H9 (cell line): ENCODE data around the gene NT5C1B. TPM values are rescaled to one million over a fixed set of nuclear protein-coding genes. Genes with fewer than 3 reads are reported as not detected.

Source experiments
- DNase-seq: peaks from one replicate; pipeline ENCODE4 v3.0.0-alpha.2; 2017
- H2AFZ ChIP-seq: one replicate; pipeline ENCODE4 v1.6.1; 2013; ENCODE audit warnings: mild to moderate bottlenecking, low read length, control low read depth, moderate library complexity
- H2AK5ac ChIP-seq: 2 replicates; pipeline ENCODE4 v1.6.1; 2013; ENCODE audit warnings: low read length, control low read depth, mixed read lengths; ENCODE audit not compliant: insufficient read length
- H2BK120ac ChIP-seq: one replicate; pipeline ENCODE4 v1.6.1; 2013; ENCODE audit warnings: low read depth, mild to moderate bottlenecking, low read length, control low read depth, inconsistent platforms; ENCODE audit not compliant: poor library complexity, severe bottlenecking
- H2BK12ac ChIP-seq: 2 replicates; pipeline ENCODE4 v1.6.1; 2013; ENCODE audit warnings: low read length, control low read depth, mixed read lengths, low read depth; ENCODE audit not compliant: insufficient read length
- H2BK15ac ChIP-seq: 2 replicates; pipeline ENCODE4 v1.6.1; 2013; ENCODE audit warnings: low read depth, low read length, control low read depth
- H2BK20ac ChIP-seq: one replicate; pipeline ENCODE4 v1.6.1; 2013; ENCODE audit warnings: low read depth, mild to moderate bottlenecking, low read length, control low read depth, inconsistent platforms; ENCODE audit not compliant: poor library complexity, severe bottlenecking
- H2BK5ac ChIP-seq: 2 replicates; pipeline ENCODE4 v1.6.1; 2013; ENCODE audit warnings: low read length, control low read depth, mixed read lengths; ENCODE audit not compliant: insufficient read length
- H3K14ac ChIP-seq: 2 replicates; pipeline ENCODE4 v1.6.1; 2013; ENCODE audit warnings: low read length, control low read depth; ENCODE audit not compliant: insufficient read depth
- H3K18ac ChIP-seq: 2 replicates; pipeline ENCODE4 v1.6.1; 2013; ENCODE audit warnings: low read depth, mild to moderate bottlenecking, mixed read lengths, low read length, control low read depth; ENCODE audit not compliant: insufficient read length
- H3K23ac ChIP-seq: 2 replicates; pipeline ENCODE4 v1.6.1; 2013; ENCODE audit warnings: low read length, control low read depth, mixed read lengths, low read depth; ENCODE audit not compliant: insufficient read length
- H3K23me2 ChIP-seq: 2 replicates; pipeline ENCODE4 v1.6.1; 2013; ENCODE audit warnings: low read depth, mild to moderate bottlenecking, mixed read lengths, low read length, control low read depth; ENCODE audit not compliant: insufficient read length, poor library complexity, severe bottlenecking
- H3K27ac ChIP-seq: 2 replicates; pipeline ENCODE4 v1.5.1; 2013; ENCODE audit warnings: low read length, control low read depth, mixed read lengths, low read depth; ENCODE audit not compliant: insufficient read length
- H3K27me3 ChIP-seq: 2 replicates; pipeline ENCODE4 v1.6.1; 2013; ENCODE audit warnings: low read length, control low read depth, inconsistent platforms; ENCODE audit not compliant: insufficient read depth
- H3K4ac ChIP-seq: 2 replicates; pipeline ENCODE4 v1.6.1; 2013; ENCODE audit warnings: low read depth, mild to moderate bottlenecking, control low read depth, inconsistent platforms, low read length, moderate library complexity
- H3K4me1 ChIP-seq: 2 replicates; pipeline ENCODE4 v1.6.1; 2013; ENCODE audit warnings: low read length, control low read depth, inconsistent platforms; ENCODE audit not compliant: insufficient read depth
- H3K4me2 ChIP-seq: 2 replicates; pipeline ENCODE4 v1.6.1; 2013; ENCODE audit warnings: low read length, control low read depth, mixed read lengths; ENCODE audit not compliant: insufficient read length, insufficient read depth
- H3K56ac ChIP-seq: 2 replicates; pipeline ENCODE4 v1.6.1; 2013; ENCODE audit warnings: low read depth, mild to moderate bottlenecking, mixed read lengths, low read length, control low read depth; ENCODE audit not compliant: insufficient read length
- H3K79me1 ChIP-seq: 2 replicates; pipeline ENCODE4 v1.6.1; 2013; ENCODE audit warnings: low read depth, mild to moderate bottlenecking, moderate library complexity, low read length, control low read depth, inconsistent platforms; ENCODE audit not compliant: insufficient read depth, poor library complexity, severe bottlenecking
- H3K79me2 ChIP-seq: 2 replicates; pipeline ENCODE4 v1.6.1; 2013; ENCODE audit warnings: low read length, control low read depth, inconsistent platforms; ENCODE audit not compliant: insufficient read depth
- H3K9ac ChIP-seq: 2 replicates; pipeline ENCODE4 v1.6.1; 2013; ENCODE audit warnings: low read length, control low read depth, mixed read lengths; ENCODE audit not compliant: insufficient read length; ENCODE audit errors: extremely low read depth
- H3K9me3 ChIP-seq: one replicate; pipeline ENCODE4 v1.6.1; 2013; ENCODE audit warnings: low read depth, low read length, inconsistent platforms; ENCODE audit not compliant: control insufficient read depth
- H3T11ph ChIP-seq: one replicate; pipeline ENCODE4 v1.6.1; 2013; ENCODE audit warnings: mild to moderate bottlenecking, low read length, control low read depth, inconsistent platforms
- H4K20me1 ChIP-seq: one replicate; pipeline ENCODE4 v1.6.1; 2013; ENCODE audit not compliant: control insufficient read depth, insufficient read length, insufficient read depth
- H4K5ac ChIP-seq: 2 replicates; pipeline ENCODE4 v1.6.1; 2013; ENCODE audit warnings: low read depth, mild to moderate bottlenecking, mixed read lengths, low read length, control low read depth; ENCODE audit not compliant: insufficient read length
- H4K8ac ChIP-seq: replicated peaks from 2 replicates; pipeline ENCODE4 v1.6.1; 2013; ENCODE audit warnings: low read length, control low read depth, mixed read lengths, low read depth; ENCODE audit not compliant: insufficient read length
- H4K91ac ChIP-seq: 2 replicates; pipeline ENCODE4 v1.6.1; 2013; ENCODE audit warnings: low read depth, mild to moderate bottlenecking, moderate library complexity, mixed read lengths, low read length, control low read depth; ENCODE audit not compliant: insufficient read length
- H3K27ac Mint-ChIP-seq, 3 experiments: 2 replicates in 2 of 3; 3 replicates in 1 of 3; pipeline ENCODE4 v1.8.0; 2020 to 2021; ENCODE audit warnings: mixed read lengths in 3 of 3, mild to moderate bottlenecking in 1 of 3, moderate library complexity in 1 of 3
- H3K27me3 Mint-ChIP-seq: 2 replicates; pipeline ENCODE4 v1.8.0; 2021; ENCODE audit warnings: low read depth, mild to moderate bottlenecking, moderate library complexity, mixed read lengths
- H3K36me3 Mint-ChIP-seq, 3 experiments: 2 replicates in 2 of 3; 3 replicates in 1 of 3; pipeline ENCODE4 v1.8.0; 2020 to 2021; ENCODE audit warnings: low read depth in 3 of 3, mixed read lengths in 3 of 3; ENCODE audit not compliant: insufficient read depth in 1 of 3
- H3K4me1 Mint-ChIP-seq, 2 experiments: 2 replicates each; pipeline ENCODE4 v1.8.0; 2020; ENCODE audit warnings: mixed read lengths in 2 of 2
- H3K4me3 Mint-ChIP-seq, 2 experiments: 2 replicates in 1 of 2; 3 replicates in 1 of 2; pipeline ENCODE4 v1.8.0; 2020 to 2021; ENCODE audit warnings: mild to moderate bottlenecking in 2 of 2, mixed read lengths in 2 of 2, moderate library complexity in 1 of 2
- H3K9me3 Mint-ChIP-seq, 2 experiments: 2 replicates in 1 of 2; 3 replicates in 1 of 2; pipeline ENCODE4 v1.8.0; 2020; ENCODE audit warnings: mild to moderate bottlenecking in 2 of 2, mixed read lengths in 2 of 2, moderate library complexity in 1 of 2
- WGBS: extraction: QIAGEN DNeasy Blood & Tissue Kit; methylation state at CpG from one replicate; pipeline ENCODE4 v1.1.7; 2013; ENCODE audit warnings: missing lambda C conversion rate, low lambda C conversion rate, mixed read lengths; ENCODE audit not compliant: insufficient read length; ENCODE audit errors: extremely low coverage; 5-methylcytosine and 5-hydroxymethylcytosine counted together
- total RNA-seq: library from RNA; stranded (reverse); gene quantifications from 2 replicates; pipeline ENCODE4 v1.2.1, GENCODE V29; 2021
- TF ChIP-seq, protein P1 (sequence below): fragments of 200-600 bp; sonication (generic); conservative IDR thresholded peaks from 3 replicates; pipeline ENCODE4 v1.8.0; 2021; ENCODE audit warnings: antibody characterized with exemption, mild to moderate bottlenecking

The NT5C1B gene
- total RNA-seq, 1 experiment from 2014 or later = not detected

GRCh38 chr2:18522484-18523146, 66.8 kb downstream of the NT5C1B start:
- H3K27me3 Mint-ChIP-seq = no peaks in the 10 kb centered on the region
- H3T11ph ChIP-seq = no peak overlapping the region

More at GRCh38 chr2:18522484-18523146, 66.8 kb downstream of the NT5C1B start:
- Histone ChIP-seq H3K4me1 (no peaks in the 10 kb centered on the region), H3K56ac (no peak overlapping the region), H2BK15ac (no peak overlapping the region), H3K23ac (no peak overlapping the region), H2BK12ac (no peak overlapping the region), H4K5ac (no peak overlapping the region), H3K9ac (no peak overlapping the region), H3K14ac (no peak overlapping the region), H4K91ac (no peak overlapping the region), H2AFZ (no peak overlapping the region), H2BK120ac (no peak overlapping the region), H4K8ac (no peak overlapping the region), H3K79me2 (no peaks in the 10 kb centered on the region), H3K4me2 (no peak overlapping the region), H3K23me2 (no peaks in the 10 kb centered on the region), H3K27ac (no peak overlapping the region), H3K4ac (no peak overlapping the region), H3K9me3 (no peaks in the 10 kb centered on the region), H3K18ac (no peak overlapping the region), H2BK20ac (no peak overlapping the region), H2AK5ac (no peak overlapping the region), H2BK5ac (no peak overlapping the region), H3K79me1 (no peaks in the 10 kb centered on the region), H4K20me1 (no peaks in the 10 kb centered on the region), H3K27me3 (no peaks in the 10 kb centered on the region)
- TF ChIP-seq, protein P1, sequence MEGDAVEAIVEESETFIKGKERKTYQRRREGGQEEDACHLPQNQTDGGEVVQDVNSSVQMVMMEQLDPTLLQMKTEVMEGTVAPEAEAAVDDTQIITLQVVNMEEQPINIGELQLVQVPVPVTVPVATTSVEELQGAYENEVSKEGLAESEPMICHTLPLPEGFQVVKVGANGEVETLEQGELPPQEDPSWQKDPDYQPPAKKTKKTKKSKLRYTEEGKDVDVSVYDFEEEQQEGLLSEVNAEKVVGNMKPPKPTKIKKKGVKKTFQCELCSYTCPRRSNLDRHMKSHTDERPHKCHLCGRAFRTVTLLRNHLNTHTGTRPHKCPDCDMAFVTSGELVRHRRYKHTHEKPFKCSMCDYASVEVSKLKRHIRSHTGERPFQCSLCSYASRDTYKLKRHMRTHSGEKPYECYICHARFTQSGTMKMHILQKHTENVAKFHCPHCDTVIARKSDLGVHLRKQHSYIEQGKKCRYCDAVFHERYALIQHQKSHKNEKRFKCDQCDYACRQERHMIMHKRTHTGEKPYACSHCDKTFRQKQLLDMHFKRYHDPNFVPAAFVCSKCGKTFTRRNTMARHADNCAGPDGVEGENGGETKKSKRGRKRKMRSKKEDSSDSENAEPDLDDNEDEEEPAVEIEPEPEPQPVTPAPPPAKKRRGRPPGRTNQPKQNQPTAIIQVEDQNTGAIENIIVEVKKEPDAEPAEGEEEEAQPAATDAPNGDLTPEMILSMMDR = no peak
- Mint-ChIP-seq H3K4me1 (peaks cover 9 to 17% of the 10 kb centered on the region in 2 experiments), H3K27ac (no peak overlapping the region; a peak in 1 of 7 replicates), H3K4me3 (no peak overlapping the region), H3K9me3 (no peaks in the 10 kb centered on the region), H3K36me3 (no peaks in the 10 kb centered on the region)
- DNase-seq = no peak
- no CpG with 5 or more reads among the region's 2 CpGs for WGBS
